Measurements from ENCODE around the gene CSNK1G2. TPM values are rescaled to one million over a fixed set of nuclear protein-coding genes. Genes with fewer than 3 reads are reported as not detected.

The CSNK1G2 gene
- total and polyA plus RNA-seq, 2 of the 13 experiments (the other 11 are each of a cell fraction or from before 2014, with no cell fraction given): 53.8 to 72.5 TPM

DNA sequence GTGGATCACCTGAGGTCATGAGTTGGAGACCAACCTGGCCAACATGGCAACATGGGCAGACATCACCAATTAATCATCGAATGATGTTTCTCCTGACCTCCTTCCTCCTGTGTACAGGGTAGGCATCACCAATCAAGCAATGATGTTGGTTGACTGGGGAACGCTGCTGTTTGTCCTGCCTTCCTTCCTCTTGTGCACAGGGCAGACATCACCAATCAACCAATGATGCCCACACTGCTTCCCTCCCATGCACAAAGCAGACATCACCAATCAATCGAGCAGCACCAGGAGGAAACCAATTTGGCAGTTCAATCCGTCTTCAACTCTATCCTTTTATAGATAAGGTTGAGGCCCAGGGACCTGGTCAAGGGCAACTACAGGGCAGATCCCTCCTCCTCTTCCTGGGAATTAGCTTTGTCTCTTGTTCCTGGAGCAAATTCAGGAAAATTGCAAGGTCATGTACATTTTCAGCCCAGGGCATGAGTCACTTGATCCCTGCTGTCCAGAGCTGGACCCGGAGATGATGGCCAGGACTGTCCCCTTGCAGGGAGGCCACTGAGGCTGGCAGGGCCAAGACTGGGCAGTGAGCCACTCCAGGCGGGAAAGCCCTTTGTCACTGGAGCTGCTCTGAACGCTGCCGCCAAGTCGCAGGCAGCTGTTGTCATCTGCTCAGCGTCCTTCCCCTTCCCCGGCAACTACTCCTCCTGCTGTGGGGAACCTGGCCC is 5.3 kb upstream of the CSNK1G2 start (continued):
- TF ChIP-seq, protein P1, sequence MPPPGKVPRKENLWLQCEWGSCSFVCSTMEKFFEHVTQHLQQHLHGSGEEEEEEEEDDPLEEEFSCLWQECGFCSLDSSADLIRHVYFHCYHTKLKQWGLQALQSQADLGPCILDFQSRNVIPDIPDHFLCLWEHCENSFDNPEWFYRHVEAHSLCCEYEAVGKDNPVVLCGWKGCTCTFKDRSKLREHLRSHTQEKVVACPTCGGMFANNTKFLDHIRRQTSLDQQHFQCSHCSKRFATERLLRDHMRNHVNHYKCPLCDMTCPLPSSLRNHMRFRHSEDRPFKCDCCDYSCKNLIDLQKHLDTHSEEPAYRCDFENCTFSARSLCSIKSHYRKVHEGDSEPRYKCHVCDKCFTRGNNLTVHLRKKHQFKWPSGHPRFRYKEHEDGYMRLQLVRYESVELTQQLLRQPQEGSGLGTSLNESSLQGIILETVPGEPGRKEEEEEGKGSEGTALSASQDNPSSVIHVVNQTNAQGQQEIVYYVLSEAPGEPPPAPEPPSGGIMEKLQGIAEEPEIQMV (CRISPR knock-in tag; IDR thresholded peaks at IDR 0.05; ENCODE audit: low read depth): no peak
- TF ChIP-seq, protein P2, sequence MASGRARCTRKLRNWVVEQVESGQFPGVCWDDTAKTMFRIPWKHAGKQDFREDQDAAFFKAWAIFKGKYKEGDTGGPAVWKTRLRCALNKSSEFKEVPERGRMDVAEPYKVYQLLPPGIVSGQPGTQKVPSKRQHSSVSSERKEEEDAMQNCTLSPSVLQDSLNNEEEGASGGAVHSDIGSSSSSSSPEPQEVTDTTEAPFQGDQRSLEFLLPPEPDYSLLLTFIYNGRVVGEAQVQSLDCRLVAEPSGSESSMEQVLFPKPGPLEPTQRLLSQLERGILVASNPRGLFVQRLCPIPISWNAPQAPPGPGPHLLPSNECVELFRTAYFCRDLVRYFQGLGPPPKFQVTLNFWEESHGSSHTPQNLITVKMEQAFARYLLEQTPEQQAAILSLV (CRISPR knock-in tag; IDR thresholded peaks at IDR 0.05; ENCODE audit: borderline replicate concordance): no peak
- TF ChIP-seq ZNF329 (CRISPR knock-in tag; IDR thresholded peaks at IDR 0.05; ENCODE audit: low read depth) (0 out of 2 replicates have a peak, but pooled peaks have one; percentile 21), AKAP8 (CRISPR knock-in tag; IDR thresholded peaks at IDR 0.05) (no peak), ZNF775 (CRISPR knock-in tag; IDR thresholded peaks at IDR 0.05; ENCODE audit: borderline replicate concordance) (no peak), JARID2 (CRISPR knock-in tag; IDR thresholded peaks at IDR 0.05; ENCODE audit: insufficient replicate concordance) (no peak), ZNF772 (CRISPR knock-in tag; IDR thresholded peaks at IDR 0.05) (no peak), MXD4 (CRISPR knock-in tag; IDR thresholded peaks at IDR 0.05) (no peak), AGO1 (IDR thresholded peaks at IDR 0.05; ENCODE audit: low read depth, low read length, poor library complexity, severe bottlenecking) (no peak), NFIB (CRISPR knock-in tag; IDR thresholded peaks at IDR 0.05; ENCODE audit: borderline replicate concordance) (no peak), NCOA5 (CRISPR knock-in tag; IDR thresholded peaks at IDR 0.05) (no peak), SRF (IDR thresholded peaks at IDR 0.05; ENCODE audit: low read depth, low read length) (peak; percentile 90)
- TF ChIP-seq, protein P3, sequence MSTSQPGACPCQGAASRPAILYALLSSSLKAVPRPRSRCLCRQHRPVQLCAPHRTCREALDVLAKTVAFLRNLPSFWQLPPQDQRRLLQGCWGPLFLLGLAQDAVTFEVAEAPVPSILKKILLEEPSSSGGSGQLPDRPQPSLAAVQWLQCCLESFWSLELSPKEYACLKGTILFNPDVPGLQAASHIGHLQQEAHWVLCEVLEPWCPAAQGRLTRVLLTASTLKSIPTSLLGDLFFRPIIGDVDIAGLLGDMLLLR (CRISPR knock-in tag; IDR thresholded peaks at IDR 0.05): 0 out of 2 replicates have a peak, but pooled peaks have one; percentile 36
- TF ChIP-seq, protein P4, sequence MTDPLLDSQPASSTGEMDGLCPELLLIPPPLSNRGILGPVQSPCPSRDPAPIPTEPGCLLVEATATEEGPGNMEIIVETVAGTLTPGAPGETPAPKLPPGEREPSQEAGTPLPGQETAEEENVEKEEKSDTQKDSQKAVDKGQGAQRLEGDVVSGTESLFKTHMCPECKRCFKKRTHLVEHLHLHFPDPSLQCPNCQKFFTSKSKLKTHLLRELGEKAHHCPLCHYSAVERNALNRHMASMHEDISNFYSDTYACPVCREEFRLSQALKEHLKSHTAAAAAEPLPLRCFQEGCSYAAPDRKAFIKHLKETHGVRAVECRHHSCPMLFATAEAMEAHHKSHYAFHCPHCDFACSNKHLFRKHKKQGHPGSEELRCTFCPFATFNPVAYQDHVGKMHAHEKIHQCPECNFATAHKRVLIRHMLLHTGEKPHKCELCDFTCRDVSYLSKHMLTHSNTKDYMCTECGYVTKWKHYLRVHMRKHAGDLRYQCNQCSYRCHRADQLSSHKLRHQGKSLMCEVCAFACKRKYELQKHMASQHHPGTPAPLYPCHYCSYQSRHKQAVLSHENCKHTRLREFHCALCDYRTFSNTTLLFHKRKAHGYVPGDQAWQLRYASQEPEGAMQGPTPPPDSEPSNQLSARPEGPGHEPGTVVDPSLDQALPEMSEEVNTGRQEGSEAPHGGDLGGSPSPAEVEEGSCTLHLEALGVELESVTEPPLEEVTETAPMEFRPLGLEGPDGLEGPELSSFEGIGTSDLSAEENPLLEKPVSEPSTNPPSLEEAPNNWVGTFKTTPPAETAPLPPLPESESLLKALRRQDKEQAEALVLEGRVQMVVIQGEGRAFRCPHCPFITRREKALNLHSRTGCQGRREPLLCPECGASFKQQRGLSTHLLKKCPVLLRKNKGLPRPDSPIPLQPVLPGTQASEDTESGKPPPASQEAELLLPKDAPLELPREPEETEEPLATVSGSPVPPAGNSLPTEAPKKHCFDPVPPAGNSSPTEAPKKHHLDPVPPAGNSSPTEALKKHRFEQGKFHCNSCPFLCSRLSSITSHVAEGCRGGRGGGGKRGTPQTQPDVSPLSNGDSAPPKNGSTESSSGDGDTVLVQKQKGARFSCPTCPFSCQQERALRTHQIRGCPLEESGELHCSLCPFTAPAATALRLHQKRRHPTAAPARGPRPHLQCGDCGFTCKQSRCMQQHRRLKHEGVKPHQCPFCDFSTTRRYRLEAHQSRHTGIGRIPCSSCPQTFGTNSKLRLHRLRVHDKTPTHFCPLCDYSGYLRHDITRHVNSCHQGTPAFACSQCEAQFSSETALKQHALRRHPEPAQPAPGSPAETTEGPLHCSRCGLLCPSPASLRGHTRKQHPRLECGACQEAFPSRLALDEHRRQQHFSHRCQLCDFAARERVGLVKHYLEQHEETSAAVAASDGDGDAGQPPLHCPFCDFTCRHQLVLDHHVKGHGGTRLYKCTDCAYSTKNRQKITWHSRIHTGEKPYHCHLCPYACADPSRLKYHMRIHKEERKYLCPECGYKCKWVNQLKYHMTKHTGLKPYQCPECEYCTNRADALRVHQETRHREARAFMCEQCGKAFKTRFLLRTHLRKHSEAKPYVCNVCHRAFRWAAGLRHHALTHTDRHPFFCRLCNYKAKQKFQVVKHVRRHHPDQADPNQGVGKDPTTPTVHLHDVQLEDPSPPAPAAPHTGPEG (CRISPR knock-in tag; IDR thresholded peaks at IDR 0.05): no peak
- TF ChIP-seq, protein P5, sequence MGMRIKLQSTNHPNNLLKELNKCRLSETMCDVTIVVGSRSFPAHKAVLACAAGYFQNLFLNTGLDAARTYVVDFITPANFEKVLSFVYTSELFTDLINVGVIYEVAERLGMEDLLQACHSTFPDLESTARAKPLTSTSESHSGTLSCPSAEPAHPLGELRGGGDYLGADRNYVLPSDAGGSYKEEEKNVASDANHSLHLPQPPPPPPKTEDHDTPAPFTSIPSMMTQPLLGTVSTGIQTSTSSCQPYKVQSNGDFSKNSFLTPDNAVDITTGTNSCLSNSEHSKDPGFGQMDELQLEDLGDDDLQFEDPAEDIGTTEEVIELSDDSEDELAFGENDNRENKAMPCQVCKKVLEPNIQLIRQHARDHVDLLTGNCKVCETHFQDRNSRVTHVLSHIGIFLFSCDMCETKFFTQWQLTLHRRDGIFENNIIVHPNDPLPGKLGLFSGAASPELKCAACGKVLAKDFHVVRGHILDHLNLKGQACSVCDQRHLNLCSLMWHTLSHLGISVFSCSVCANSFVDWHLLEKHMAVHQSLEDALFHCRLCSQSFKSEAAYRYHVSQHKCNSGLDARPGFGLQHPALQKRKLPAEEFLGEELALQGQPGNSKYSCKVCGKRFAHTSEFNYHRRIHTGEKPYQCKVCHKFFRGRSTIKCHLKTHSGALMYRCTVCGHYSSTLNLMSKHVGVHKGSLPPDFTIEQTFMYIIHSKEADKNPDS (CRISPR knock-in tag; IDR thresholded peaks at IDR 0.05): no peak
- TF ChIP-seq, protein P6, sequence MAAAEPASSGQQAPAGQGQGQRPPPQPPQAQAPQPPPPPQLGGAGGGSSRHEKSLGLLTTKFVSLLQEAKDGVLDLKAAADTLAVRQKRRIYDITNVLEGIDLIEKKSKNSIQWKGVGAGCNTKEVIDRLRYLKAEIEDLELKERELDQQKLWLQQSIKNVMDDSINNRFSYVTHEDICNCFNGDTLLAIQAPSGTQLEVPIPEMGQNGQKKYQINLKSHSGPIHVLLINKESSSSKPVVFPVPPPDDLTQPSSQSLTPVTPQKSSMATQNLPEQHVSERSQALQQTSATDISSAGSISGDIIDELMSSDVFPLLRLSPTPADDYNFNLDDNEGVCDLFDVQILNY (CRISPR knock-in tag; conservative IDR thresholded peaks at IDR 0.05): no peak
